ENCODE results near the gene ODC1.

DNA sequence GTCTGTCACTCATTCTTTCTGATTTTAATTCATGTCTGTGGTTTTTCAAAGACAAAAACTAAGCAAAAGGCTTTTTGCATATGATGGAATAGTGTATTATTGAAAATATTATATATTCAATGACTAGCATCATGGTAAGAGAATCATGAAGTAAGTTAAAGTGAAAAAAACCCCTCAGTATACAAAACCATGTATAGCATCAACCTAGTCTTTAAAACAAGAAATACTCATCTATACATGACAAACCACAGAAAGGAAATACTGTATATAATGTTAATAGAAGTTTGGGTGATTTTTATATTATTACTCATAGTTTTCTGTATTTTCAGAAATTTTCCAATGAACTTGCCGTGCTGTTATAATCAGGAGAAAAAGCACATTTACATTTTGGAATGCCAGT, 38.0 kb upstream of the ODC1 start:
- TF ChIP-seq, protein P1, sequence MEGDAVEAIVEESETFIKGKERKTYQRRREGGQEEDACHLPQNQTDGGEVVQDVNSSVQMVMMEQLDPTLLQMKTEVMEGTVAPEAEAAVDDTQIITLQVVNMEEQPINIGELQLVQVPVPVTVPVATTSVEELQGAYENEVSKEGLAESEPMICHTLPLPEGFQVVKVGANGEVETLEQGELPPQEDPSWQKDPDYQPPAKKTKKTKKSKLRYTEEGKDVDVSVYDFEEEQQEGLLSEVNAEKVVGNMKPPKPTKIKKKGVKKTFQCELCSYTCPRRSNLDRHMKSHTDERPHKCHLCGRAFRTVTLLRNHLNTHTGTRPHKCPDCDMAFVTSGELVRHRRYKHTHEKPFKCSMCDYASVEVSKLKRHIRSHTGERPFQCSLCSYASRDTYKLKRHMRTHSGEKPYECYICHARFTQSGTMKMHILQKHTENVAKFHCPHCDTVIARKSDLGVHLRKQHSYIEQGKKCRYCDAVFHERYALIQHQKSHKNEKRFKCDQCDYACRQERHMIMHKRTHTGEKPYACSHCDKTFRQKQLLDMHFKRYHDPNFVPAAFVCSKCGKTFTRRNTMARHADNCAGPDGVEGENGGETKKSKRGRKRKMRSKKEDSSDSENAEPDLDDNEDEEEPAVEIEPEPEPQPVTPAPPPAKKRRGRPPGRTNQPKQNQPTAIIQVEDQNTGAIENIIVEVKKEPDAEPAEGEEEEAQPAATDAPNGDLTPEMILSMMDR (conservative IDR thresholded peaks at IDR 0.05; ENCODE audit: low read depth in 2 of 2) = no peak
- no peak for TF ChIP-seq EZH2 (IDR thresholded peaks at IDR 0.05; ENCODE audit: low read depth, unreplicated experiment)
